K562 (cell line): ENCODE measurements around the gene KIF3A. TPM values are rescaled to one million over a fixed set of nuclear protein-coding genes. Genes with fewer than 3 reads are reported as not detected.
"Not testable (repeated sequence)": the region's sequence is repeated elsewhere in the genome, so short reads cannot be mapped to it uniquely, and the experiment has no call there.

Source experiments
- ATAC-seq: fragments of 200-7000 bp; cut with Tn5 transposase; 3 replicates; pipeline ENCODE4 v1.9.1; 2020; ENCODE audit warnings: moderate library complexity
- BruUV-seq: library from RNA; stranded (reverse); fragments of 400-500 nt; replicated peaks from 2 replicates; lab custom pipeline; 2021; lab: Mats Ljungman, UMichigan
- CTCF ChIA-PET: fragments of 300-600 bp; formaldehyde crosslinking; extraction: SDS; loops from one replicate; lab custom pipeline; 2021; ENCODE audit warnings: low intra/inter-chr PET ratio; lab: Yijun Ruan, JAX
- POLR2A ChIA-PET: fragments of 300-600, 350-650 bp; sonication (Branson Sonifier 250); formaldehyde crosslinking; extraction: SDS; loops from one replicate; lab custom pipeline; 2021; ENCODE audit warnings: antibody characterized with exemption, inconsistent platforms; lab: Yijun Ruan, JAX
- DNase-seq, 4 experiments: peaks; one replicate each; pipeline versions ENCODE4 v3.0.0 to v3.0.0-alpha.2; 2011 to 2018; ENCODE audit warnings: low spot score in 3 of 4, mixed read lengths in 3 of 4; ENCODE audit errors: extremely low read depth in 1 of 4
- FAIRE-seq: peaks from 2 replicates; lab custom pipeline; 2011; peaks lifted over from hg19 to GRCh38; lab: Jason Lieb, UNC
- H2AFZ ChIP-seq: 2 replicates; pipeline ENCODE4 v1.6.0; 2011; ENCODE audit warnings: low read depth, low read length, control low read depth, inconsistent platforms
- H3K27ac ChIP-seq: fragments of 200-600 bp; 3 replicates; pipeline ENCODE4 v1.8.0; 2011; ENCODE audit warnings: low read depth, mild to moderate bottlenecking, control low read depth, inconsistent platforms, low read length, moderate library complexity, mixed read lengths; ENCODE audit errors: extremely low read depth
- H3K27me3 ChIP-seq, 2 experiments: fragments of 300-600 bp in 1 of 2; 2 replicates in 1 of 2; 3 replicates in 1 of 2; pipeline versions ENCODE4 v1.6.0 to v1.8.0; 2011; ENCODE audit warnings: inconsistent platforms in 2 of 2, low read length in 2 of 2, mild to moderate bottlenecking in 1 of 2, mixed read lengths in 1 of 2, moderate library complexity in 1 of 2; ENCODE audit not compliant: control insufficient read depth in 2 of 2, insufficient read depth in 2 of 2
- H3K36me3 ChIP-seq: fragments of 300-600 bp; 3 replicates; pipeline ENCODE4 v1.8.0; 2011; ENCODE audit warnings: mild to moderate bottlenecking, low read length, inconsistent platforms; ENCODE audit not compliant: control insufficient read depth, insufficient read depth
- H3K4me1 ChIP-seq, 2 experiments: fragments of 200-600 bp in 1 of 2; replicated peaks in 1 of 2; 2 replicates in 1 of 2; 3 replicates in 1 of 2; pipeline versions ENCODE4 v1.5.1 to v1.8.0; 2011; ENCODE audit warnings: inconsistent platforms in 2 of 2, low read length in 2 of 2, mild to moderate bottlenecking in 1 of 2, mixed read lengths in 1 of 2, moderate library complexity in 1 of 2; ENCODE audit not compliant: control insufficient read depth in 2 of 2, insufficient read depth in 2 of 2
- H3K4me2 ChIP-seq: 2 replicates; pipeline ENCODE4 v1.6.1; 2011; ENCODE audit warnings: low read length, control low read depth, inconsistent platforms, mixed read lengths; ENCODE audit not compliant: insufficient read depth
- H3K4me3 ChIP-seq: fragments of 200-600 bp; sonication (generic), shearing (Covaris generic); 2 replicates; pipeline ENCODE4 v1.5.1; 2016; ENCODE audit warnings: control low read depth, inconsistent platforms
- H3K79me2 ChIP-seq: fragments of 200-600 bp; 3 replicates; pipeline ENCODE4 v1.8.0; 2011; ENCODE audit warnings: low read length, inconsistent platforms; ENCODE audit not compliant: control insufficient read depth, insufficient read depth
- H3K9ac ChIP-seq, 2 experiments: 2 replicates each; pipeline versions ENCODE4 v1.6.0 to v1.6.1; 2011; ENCODE audit warnings: low read depth in 2 of 2, low read length in 2 of 2, control low read depth in 1 of 2, inconsistent platforms in 1 of 2, mild to moderate bottlenecking in 1 of 2, mixed read lengths in 1 of 2; ENCODE audit not compliant: insufficient read depth in 1 of 2
- H3K9me1 ChIP-seq: one replicate; pipeline ENCODE4 v1.6.0; 2011; ENCODE audit warnings: inconsistent platforms, mild to moderate bottlenecking, low read length, moderate library complexity; ENCODE audit not compliant: control insufficient read depth, insufficient read depth
- H3K9me3 ChIP-seq: replicated peaks from 2 replicates; pipeline ENCODE4 v1.5.1; 2011; ENCODE audit warnings: low read depth, low read length, inconsistent platforms; ENCODE audit not compliant: control insufficient read depth, insufficient read depth
- H4K20me1 ChIP-seq: replicated peaks from 2 replicates; pipeline ENCODE4 v1.6.1; 2011; ENCODE audit warnings: low read length, inconsistent platforms, mixed read lengths; ENCODE audit not compliant: control insufficient read depth, insufficient read depth
- CEBPG ChIP-seq, 3 experiments: fragments of 200-800 bp in 1 of 3; sonication (Bioruptor generic) in 1 of 3; sonication (generic) in 1 of 3; formaldehyde crosslinking in 1 of 3; IDR thresholded peaks in 2 of 3; conservative IDR thresholded peaks in 1 of 3; 2 replicates each; pipeline versions ENCODE4 v1.6.1 to v1.8.0; 2016 to 2022; ENCODE audit warnings: missing compliant biosample characterization in 2 of 3, missing genetic modification characterization in 2 of 3, mild to moderate bottlenecking in 1 of 3, missing genetic modification reagents in 1 of 3
- RBM25 ChIP-seq: fragments of 200-400 bp; formaldehyde crosslinking; IDR thresholded peaks from 2 replicates; pipeline ENCODE4 v1.6.1; 2018; ENCODE audit warnings: low read length, low read depth, moderate library complexity; ENCODE audit not compliant: severe bottlenecking
- ZNF146 ChIP-seq: IDR thresholded peaks from one replicate; pipeline ENCODE4 v1.6.1; 2018; ENCODE audit warnings: missing compliant biosample characterization; ENCODE audit not compliant: unreplicated experiment
- WGBS: fragments of 100-300 bp; shearing (Covaris generic); methylation state at CpG from one replicate; pipeline ENCODE4 v1.1.6; 2016; ENCODE audit warnings: low coverage, mixed read lengths; ENCODE audit not compliant: insufficient coverage; ENCODE audit errors: missing lambda C conversion rate; 5-methylcytosine and 5-hydroxymethylcytosine counted together
- in situ Hi-C: fragments of 300-500 bp; cut with MboI; formaldehyde crosslinking; loops from 4 replicates; pipeline ENCODE4 v1.15.0; 2018; ENCODE audit warnings: inconsistent platforms, mixed read lengths
- intact Hi-C: fragments of 100-400 bp; cut with micrococcal nuclease; formaldehyde crosslinking; loops from 2 replicates; pipeline ENCODE4 v1.14.2; 2022
- polyA plus RNA-seq, 8 experiments: library from polyadenylated mRNA; depleted of rRNA in 4 of 8; stranded (reverse) in 5 of 8; unstranded in 3 of 8; fragments of >200 nt; fragmentation: Nextera tagmentation in 2 of 8; fragmentation: Illumina TruSeq in 1 of 8; extraction: Ambion mirVana in 2 of 8; extraction: Trizol in 1 of 8; gene quantifications; 2 replicates each; pipeline versions ENCODE4 v1.2.1 to v1.2.3, GENCODE V29; 2011 to 2014; ENCODE audit warnings: inconsistent platforms in 1 of 8, missing spikeins in 1 of 8
- total RNA-seq, 7 experiments: library from RNA; depleted of rRNA in 6 of 7; stranded (reverse); fragments of >200 nt in 6 of 7; fragmentation: Illumina TruSeq in 2 of 7; extraction: Trizol in 2 of 7; gene quantifications; 2 replicates each; pipeline versions ENCODE4 v1.2.1 to v1.2.3, GENCODE V29; 2011 to 2021; ENCODE audit warnings: low replicate concordance in 1 of 7

The KIF3A gene
- total and polyA plus RNA-seq, 9 of the 15 experiments (the other 6 are each of a cell fraction or from before 2014, with no cell fraction given), result 1.5 to 7.8 (median 6.0) TPM

DNA sequence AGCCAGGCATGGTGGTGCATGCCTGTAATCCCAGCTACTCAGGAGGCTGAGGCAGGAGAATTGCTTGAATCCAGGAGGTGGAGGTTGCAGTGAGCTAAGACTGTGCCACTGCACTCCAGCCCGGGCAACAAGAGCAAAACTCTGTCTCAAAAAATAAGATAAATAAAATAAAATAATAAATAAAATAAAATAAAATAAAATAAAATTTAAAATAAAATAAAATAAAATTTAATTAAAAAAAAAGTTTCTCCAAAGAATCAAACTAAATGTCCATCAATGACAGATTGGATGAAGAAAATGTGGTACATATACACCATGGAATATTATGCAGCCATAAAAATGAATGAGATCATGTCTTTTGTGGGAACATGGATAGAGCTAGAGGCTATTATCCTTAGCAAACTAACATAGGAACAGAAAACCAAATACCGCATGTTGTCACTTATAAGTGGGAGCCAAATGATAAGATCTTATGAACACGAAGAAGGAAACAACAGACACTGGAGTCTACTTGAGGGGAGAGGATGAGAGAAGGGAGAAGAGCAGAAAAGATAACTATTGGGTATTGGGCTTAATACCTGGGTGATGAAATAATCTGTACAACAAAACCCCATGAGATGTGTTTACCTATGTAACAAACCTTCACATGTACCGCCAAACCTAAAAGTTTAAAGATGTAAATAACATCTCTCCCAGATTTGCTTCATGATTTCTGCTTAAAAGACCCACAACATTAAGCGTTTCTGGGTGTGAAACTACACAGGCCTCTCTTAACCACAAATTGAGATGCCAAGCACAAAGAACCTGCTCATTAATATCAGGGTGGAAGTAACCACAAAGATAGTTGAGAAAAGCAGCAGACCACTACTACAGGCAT is 45.4 kb downstream of the KIF3A start:
- H3K9me3 ChIP-seq; CTCF ChIA-PET; H3K36me3 ChIP-seq; H3K4me3 ChIP-seq; H3K9ac ChIP-seq; H2AFZ ChIP-seq; intact Hi-C loops; BruUV-seq; H3K9me1 ChIP-seq; H3K27ac ChIP-seq; H3K79me2 ChIP-seq; H4K20me1 ChIP-seq; FAIRE-seq; in situ Hi-C loops; POLR2A ChIA-PET; H3K4me2 ChIP-seq; H3K27me3 ChIP-seq; DNase-seq; TF ChIP-seq CEBPG (tag; conservative IDR thresholded peaks at IDR 0.05 in 1 of 2, IDR thresholded peaks at IDR 0.05 in 1 of 2): not testable (repeated sequence)
- 0 out of 3 replicates have a peak, but pooled peaks have one; percentile 20 for ATAC-seq
- 56% methylated on average over 5 of the region's 5 CpGs for WGBS
- peaks cover 4 to 14% of the 10 kb centered on the region in 2 experiments; a peak in 4 of 5 replicates for H3K4me1 ChIP-seq
- peak; percentile 21 for TF ChIP-seq RBM25
- peak; percentile 52 for TF ChIP-seq ZNF146
- peak; percentile 43; the same call in 1 of the 2 replicates for TF ChIP-seq CEBPG (CRISPR knock-in tag; IDR thresholded peaks at IDR 0.05)
